Cerebellar nuclear complex (tissue), 1 donor: ENCODE results near the gene ABCB8.
"Not testable (repeated sequence)": the region's sequence is repeated elsewhere in the genome, so short reads cannot be mapped to it uniquely, and the experiment has no call there.

Source experiments
- DNase-seq, 2 experiments: peaks; one replicate each; lab custom pipeline; 2025; lab: John Stamatoyannopoulos, UW

Gene ABCB8

GRCh38 chr7:151014950-151015349 lies 13.3 kb upstream of the ABCB8 start:
- no peak for DNase-seq

GRCh38 chr7:151015967-151016366 lies 12.3 kb upstream of the ABCB8 start:
- no peak for DNase-seq

GRCh38 chr7:151016505-151016904 lies 11.7 kb upstream of the ABCB8 start:
- no peak for DNase-seq

- no peak for DNase-seq
These were observed 11.3 kb upstream of the ABCB8 start for GRCh38 chr7:151016942-151017341.

GRCh38 chr7:151017370-151017952 lies 10.8 kb upstream of the ABCB8 start:
- DNase-seq, result no peak

- DNase-seq, result peak in 1 of 2 experiments; percentile 1
These were observed 10.3 kb upstream of the ABCB8 start for GRCh38 chr7:151017953-151018420.

GRCh38 chr7:151018421-151019129 lies 9.7 kb upstream of the ABCB8 start:
- DNase-seq, result no peak

- DNase-seq, result no peak
These were observed 9.2 kb upstream of the ABCB8 start for GRCh38 chr7:151019130-151019447.

GRCh38 chr7:151020231-151020630 lies 8.0 kb upstream of the ABCB8 start:
- no peak for DNase-seq

GRCh38 chr7:151023232-151023631 lies 5.0 kb upstream of the ABCB8 start:
- DNase-seq, result no peak

GRCh38 chr7:151024435-151025056 lies 3.7 kb upstream of the ABCB8 start, which contains the start of gene ATG9B:
TSS of gene ATG9B (minus strand) at chr7:151024494. CDS start at chr7:151024423, 71 bp downstream.
- no peak for DNase-seq

GRCh38 chr7:151025924-151026671 lies 2.2 kb upstream of the ABCB8 start:
- no peak for DNase-seq

- not testable (repeated sequence) for DNase-seq
These were observed 1.2 kb upstream of the ABCB8 start for GRCh38 chr7:151026771-151027727.

- DNase-seq, result not testable (repeated sequence)
These were observed 521 bp upstream of the ABCB8 start for GRCh38 chr7:151027728-151028130.

- DNase-seq, result no peak
These were observed 775 bp downstream of the ABCB8 start for GRCh38 chr7:151028948-151029501.

GRCh38 chr7:151031011-151031410 lies 2.8 kb downstream of the ABCB8 start:
- DNase-seq, result no peak

- no peak for DNase-seq
These were observed 5.0 kb downstream of the ABCB8 start for GRCh38 chr7:151032936-151033863.

GRCh38 chr7:151033864-151034249 lies 5.6 kb downstream of the ABCB8 start:
- DNase-seq, result no peak

GRCh38 chr7:151034312-151035025 lies 6.2 kb downstream of the ABCB8 start:
- no peak for DNase-seq
